H9 (cell line): ENCODE results near the gene HADH. TPM values are rescaled to one million over a fixed set of nuclear protein-coding genes. Genes with fewer than 3 reads are reported as not detected.

Experiments used
- DNase-seq: peaks from one replicate; pipeline ENCODE4 v3.0.0-alpha.2; 2017
- H2AFZ ChIP-seq: one replicate; pipeline ENCODE4 v1.6.1; 2013; ENCODE audit warnings: mild to moderate bottlenecking, low read length, control low read depth, moderate library complexity
- H2AK5ac ChIP-seq: 2 replicates; pipeline ENCODE4 v1.6.1; 2013; ENCODE audit warnings: low read length, control low read depth, mixed read lengths; ENCODE audit not compliant: insufficient read length
- H2BK120ac ChIP-seq: one replicate; pipeline ENCODE4 v1.6.1; 2013; ENCODE audit warnings: low read depth, mild to moderate bottlenecking, low read length, control low read depth, inconsistent platforms; ENCODE audit not compliant: poor library complexity, severe bottlenecking
- H2BK12ac ChIP-seq: 2 replicates; pipeline ENCODE4 v1.6.1; 2013; ENCODE audit warnings: low read length, control low read depth, mixed read lengths, low read depth; ENCODE audit not compliant: insufficient read length
- H2BK15ac ChIP-seq: 2 replicates; pipeline ENCODE4 v1.6.1; 2013; ENCODE audit warnings: low read depth, low read length, control low read depth
- H2BK20ac ChIP-seq: one replicate; pipeline ENCODE4 v1.6.1; 2013; ENCODE audit warnings: low read depth, mild to moderate bottlenecking, low read length, control low read depth, inconsistent platforms; ENCODE audit not compliant: poor library complexity, severe bottlenecking
- H2BK5ac ChIP-seq: 2 replicates; pipeline ENCODE4 v1.6.1; 2013; ENCODE audit warnings: low read length, control low read depth, mixed read lengths; ENCODE audit not compliant: insufficient read length
- H3K14ac ChIP-seq: 2 replicates; pipeline ENCODE4 v1.6.1; 2013; ENCODE audit warnings: low read length, control low read depth; ENCODE audit not compliant: insufficient read depth
- H3K18ac ChIP-seq: 2 replicates; pipeline ENCODE4 v1.6.1; 2013; ENCODE audit warnings: low read depth, mild to moderate bottlenecking, mixed read lengths, low read length, control low read depth; ENCODE audit not compliant: insufficient read length
- H3K23ac ChIP-seq: 2 replicates; pipeline ENCODE4 v1.6.1; 2013; ENCODE audit warnings: low read length, control low read depth, mixed read lengths, low read depth; ENCODE audit not compliant: insufficient read length
- H3K23me2 ChIP-seq: 2 replicates; pipeline ENCODE4 v1.6.1; 2013; ENCODE audit warnings: low read depth, mild to moderate bottlenecking, mixed read lengths, low read length, control low read depth; ENCODE audit not compliant: insufficient read length, poor library complexity, severe bottlenecking
- H3K27ac ChIP-seq: 2 replicates; pipeline ENCODE4 v1.5.1; 2013; ENCODE audit warnings: low read length, control low read depth, mixed read lengths, low read depth; ENCODE audit not compliant: insufficient read length
- H3K27me3 ChIP-seq: 2 replicates; pipeline ENCODE4 v1.6.1; 2013; ENCODE audit warnings: low read length, control low read depth, inconsistent platforms; ENCODE audit not compliant: insufficient read depth
- H3K4ac ChIP-seq: 2 replicates; pipeline ENCODE4 v1.6.1; 2013; ENCODE audit warnings: low read depth, mild to moderate bottlenecking, control low read depth, inconsistent platforms, low read length, moderate library complexity
- H3K4me1 ChIP-seq: 2 replicates; pipeline ENCODE4 v1.6.1; 2013; ENCODE audit warnings: low read length, control low read depth, inconsistent platforms; ENCODE audit not compliant: insufficient read depth
- H3K4me2 ChIP-seq: 2 replicates; pipeline ENCODE4 v1.6.1; 2013; ENCODE audit warnings: low read length, control low read depth, mixed read lengths; ENCODE audit not compliant: insufficient read length, insufficient read depth
- H3K56ac ChIP-seq: 2 replicates; pipeline ENCODE4 v1.6.1; 2013; ENCODE audit warnings: low read depth, mild to moderate bottlenecking, mixed read lengths, low read length, control low read depth; ENCODE audit not compliant: insufficient read length
- H3K79me1 ChIP-seq: 2 replicates; pipeline ENCODE4 v1.6.1; 2013; ENCODE audit warnings: low read depth, mild to moderate bottlenecking, moderate library complexity, low read length, control low read depth, inconsistent platforms; ENCODE audit not compliant: insufficient read depth, poor library complexity, severe bottlenecking
- H3K79me2 ChIP-seq: 2 replicates; pipeline ENCODE4 v1.6.1; 2013; ENCODE audit warnings: low read length, control low read depth, inconsistent platforms; ENCODE audit not compliant: insufficient read depth
- H3K9ac ChIP-seq: 2 replicates; pipeline ENCODE4 v1.6.1; 2013; ENCODE audit warnings: low read length, control low read depth, mixed read lengths; ENCODE audit not compliant: insufficient read length; ENCODE audit errors: extremely low read depth
- H3K9me3 ChIP-seq: one replicate; pipeline ENCODE4 v1.6.1; 2013; ENCODE audit warnings: low read depth, low read length, inconsistent platforms; ENCODE audit not compliant: control insufficient read depth
- H3T11ph ChIP-seq: one replicate; pipeline ENCODE4 v1.6.1; 2013; ENCODE audit warnings: mild to moderate bottlenecking, low read length, control low read depth, inconsistent platforms
- H4K20me1 ChIP-seq: one replicate; pipeline ENCODE4 v1.6.1; 2013; ENCODE audit not compliant: control insufficient read depth, insufficient read length, insufficient read depth
- H4K5ac ChIP-seq: 2 replicates; pipeline ENCODE4 v1.6.1; 2013; ENCODE audit warnings: low read depth, mild to moderate bottlenecking, mixed read lengths, low read length, control low read depth; ENCODE audit not compliant: insufficient read length
- H4K8ac ChIP-seq: replicated peaks from 2 replicates; pipeline ENCODE4 v1.6.1; 2013; ENCODE audit warnings: low read length, control low read depth, mixed read lengths, low read depth; ENCODE audit not compliant: insufficient read length
- H4K91ac ChIP-seq: 2 replicates; pipeline ENCODE4 v1.6.1; 2013; ENCODE audit warnings: low read depth, mild to moderate bottlenecking, moderate library complexity, mixed read lengths, low read length, control low read depth; ENCODE audit not compliant: insufficient read length
- H3K27ac Mint-ChIP-seq, 3 experiments: 2 replicates in 2 of 3; 3 replicates in 1 of 3; pipeline ENCODE4 v1.8.0; 2020 to 2021; ENCODE audit warnings: mixed read lengths in 3 of 3, mild to moderate bottlenecking in 1 of 3, moderate library complexity in 1 of 3
- H3K27me3 Mint-ChIP-seq: 2 replicates; pipeline ENCODE4 v1.8.0; 2021; ENCODE audit warnings: low read depth, mild to moderate bottlenecking, moderate library complexity, mixed read lengths
- H3K36me3 Mint-ChIP-seq, 3 experiments: 2 replicates in 2 of 3; 3 replicates in 1 of 3; pipeline ENCODE4 v1.8.0; 2020 to 2021; ENCODE audit warnings: low read depth in 3 of 3, mixed read lengths in 3 of 3; ENCODE audit not compliant: insufficient read depth in 1 of 3
- H3K4me1 Mint-ChIP-seq, 2 experiments: 2 replicates each; pipeline ENCODE4 v1.8.0; 2020; ENCODE audit warnings: mixed read lengths in 2 of 2
- H3K4me3 Mint-ChIP-seq, 2 experiments: 2 replicates in 1 of 2; 3 replicates in 1 of 2; pipeline ENCODE4 v1.8.0; 2020 to 2021; ENCODE audit warnings: mild to moderate bottlenecking in 2 of 2, mixed read lengths in 2 of 2, moderate library complexity in 1 of 2
- H3K9me3 Mint-ChIP-seq, 2 experiments: 2 replicates in 1 of 2; 3 replicates in 1 of 2; pipeline ENCODE4 v1.8.0; 2020; ENCODE audit warnings: mild to moderate bottlenecking in 2 of 2, mixed read lengths in 2 of 2, moderate library complexity in 1 of 2
- WGBS: extraction: QIAGEN DNeasy Blood & Tissue Kit; methylation state at CpG from one replicate; pipeline ENCODE4 v1.1.7; 2013; ENCODE audit warnings: missing lambda C conversion rate, low lambda C conversion rate, mixed read lengths; ENCODE audit not compliant: insufficient read length; ENCODE audit errors: extremely low coverage; 5-methylcytosine and 5-hydroxymethylcytosine counted together
- total RNA-seq: library from RNA; stranded (reverse); gene quantifications from 2 replicates; pipeline ENCODE4 v1.2.1, GENCODE V29; 2021
- TF ChIP-seq, protein P1 (sequence below): fragments of 200-600 bp; sonication (generic); conservative IDR thresholded peaks from 3 replicates; pipeline ENCODE4 v1.8.0; 2021; ENCODE audit warnings: antibody characterized with exemption, mild to moderate bottlenecking

Gene HADH
- total RNA-seq, 1 experiment from 2014 or later, result 44.4 TPM

DNA sequence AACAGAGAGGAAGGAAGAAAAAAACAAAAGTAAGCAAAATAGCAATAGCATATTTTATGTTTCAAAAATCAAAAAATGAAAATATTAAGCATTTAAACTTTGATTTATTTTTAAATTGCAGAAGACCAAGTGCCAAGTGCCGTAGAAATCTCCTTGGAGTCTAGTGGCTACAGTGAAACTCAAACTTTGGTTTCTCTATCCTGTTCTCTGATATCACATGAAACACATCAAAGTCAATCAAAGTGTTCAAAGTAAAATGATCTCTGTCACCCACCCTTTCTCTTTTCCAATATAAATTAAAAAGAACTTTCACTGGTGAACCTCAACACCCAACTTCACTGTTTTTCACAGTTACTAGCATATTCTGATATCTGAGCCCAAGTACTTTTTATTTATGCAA is 81.1 kb downstream of the HADH start:
- H3K18ac ChIP-seq, result no peak overlapping the region
- H3T11ph ChIP-seq, result no peak overlapping the region
- no peak overlapping the region for H2AK5ac ChIP-seq
- DNase-seq, result no peak
- no peaks in the 10 kb centered on the region for H3K23me2 ChIP-seq
- H2BK5ac ChIP-seq, result no peak overlapping the region
- no peak overlapping the region for H3K14ac ChIP-seq
- H2AFZ ChIP-seq, result no peak overlapping the region
- H3K4me2 ChIP-seq, result no peak overlapping the region
- no peaks in the 10 kb centered on the region for H3K9me3 ChIP-seq
- H3K4me1 ChIP-seq, result no peaks in the 10 kb centered on the region
- H4K91ac ChIP-seq, result no peak overlapping the region
- Mint-ChIP-seq H3K4me1 (peaks cover 0 to 8% of the 10 kb centered on the region in 2 experiments; a peak in 2 of 4 replicates), H3K27ac (no peak overlapping the region), H3K4me3 (no peak overlapping the region), H3K36me3 (no peaks in the 10 kb centered on the region), H3K9me3 (no peaks in the 10 kb centered on the region), H3K27me3 (peaks cover 4% of the 10 kb centered on the region)
- TF ChIP-seq, protein P1, sequence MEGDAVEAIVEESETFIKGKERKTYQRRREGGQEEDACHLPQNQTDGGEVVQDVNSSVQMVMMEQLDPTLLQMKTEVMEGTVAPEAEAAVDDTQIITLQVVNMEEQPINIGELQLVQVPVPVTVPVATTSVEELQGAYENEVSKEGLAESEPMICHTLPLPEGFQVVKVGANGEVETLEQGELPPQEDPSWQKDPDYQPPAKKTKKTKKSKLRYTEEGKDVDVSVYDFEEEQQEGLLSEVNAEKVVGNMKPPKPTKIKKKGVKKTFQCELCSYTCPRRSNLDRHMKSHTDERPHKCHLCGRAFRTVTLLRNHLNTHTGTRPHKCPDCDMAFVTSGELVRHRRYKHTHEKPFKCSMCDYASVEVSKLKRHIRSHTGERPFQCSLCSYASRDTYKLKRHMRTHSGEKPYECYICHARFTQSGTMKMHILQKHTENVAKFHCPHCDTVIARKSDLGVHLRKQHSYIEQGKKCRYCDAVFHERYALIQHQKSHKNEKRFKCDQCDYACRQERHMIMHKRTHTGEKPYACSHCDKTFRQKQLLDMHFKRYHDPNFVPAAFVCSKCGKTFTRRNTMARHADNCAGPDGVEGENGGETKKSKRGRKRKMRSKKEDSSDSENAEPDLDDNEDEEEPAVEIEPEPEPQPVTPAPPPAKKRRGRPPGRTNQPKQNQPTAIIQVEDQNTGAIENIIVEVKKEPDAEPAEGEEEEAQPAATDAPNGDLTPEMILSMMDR, result no peak
- H4K8ac ChIP-seq, result no peak overlapping the region
- H3K56ac ChIP-seq, result no peak overlapping the region
- H3K27ac ChIP-seq, result no peak overlapping the region
- H4K5ac ChIP-seq, result no peak overlapping the region
- no CpG with 5 or more reads among the region's 1 CpG for WGBS
- H2BK15ac ChIP-seq, result no peak overlapping the region
- H2BK12ac ChIP-seq, result no peak overlapping the region
- H3K4ac ChIP-seq, result no peak overlapping the region
- no peak overlapping the region for H3K23ac ChIP-seq
- H3K79me1 ChIP-seq, result no peaks in the 10 kb centered on the region
- no peak overlapping the region for H3K9ac ChIP-seq
- H3K27me3 ChIP-seq, result no peaks in the 10 kb centered on the region
- H2BK120ac ChIP-seq, result no peak overlapping the region
- H4K20me1 ChIP-seq, result no peaks in the 10 kb centered on the region
- H3K79me2 ChIP-seq, result no peaks in the 10 kb centered on the region
- no peak overlapping the region for H2BK20ac ChIP-seq
